HCT116 (cell line): ENCODE data around the gene GPD2. TPM values are rescaled to one million over a fixed set of nuclear protein-coding genes. Genes with fewer than 3 reads are reported as not detected.

Source experiments
- ATAC-seq: fragments of 200-7000 bp; cut with Tn5 transposase; 2 replicates; pipeline ENCODE4 v1.9.1; 2020; ENCODE audit warnings: mild to moderate bottlenecking, moderate library complexity
- BruUV-seq: library from RNA; stranded (reverse); fragments of 400-500 nt; replicated peaks from 2 replicates; lab custom pipeline; 2021; lab: Mats Ljungman, UMichigan
- CTCF ChIA-PET: fragments of 300-600 bp; sonication (Branson Sonifier 250); formaldehyde crosslinking; loops from one replicate; lab custom pipeline; 2021; ENCODE audit warnings: antibody characterized with exemption; lab: Charles Lee
- POLR2A ChIA-PET: fragments of 300-600, 350-600 bp; sonication (Branson Sonifier 250); formaldehyde crosslinking; loops from one replicate; lab custom pipeline; 2021; ENCODE audit warnings: antibody characterized with exemption; lab: Charles Lee
- RAD21 ChIA-PET, 2 experiments: fragments of 300-600 bp; sonication (Branson Sonifier 250); formaldehyde crosslinking; loops; one replicate each; lab custom pipeline; 2023; ENCODE audit warnings: low total read pairs in 2 of 2; ENCODE audit not compliant: uncharacterized antibody in 2 of 2, unreplicated experiment in 2 of 2, low non-redundant PET in 1 of 2; lab: Charles Lee
- DNase-seq: peaks from one replicate; pipeline ENCODE4 v3.0.0-alpha.2; 2010; ENCODE audit warnings: low read depth, low spot score
- H2AFZ ChIP-seq: fragments of 200-600 bp; shearing (Covaris generic), sonication (generic); 2 replicates; pipeline ENCODE4 v1.6.1; 2017; ENCODE audit warnings: low read depth, mixed run types, mixed read lengths, antibody characterized with exemption, low read length; ENCODE audit not compliant: poor library complexity, severe bottlenecking
- H3K27ac ChIP-seq: 2 replicates; pipeline ENCODE4 v1.5.1; 2012; ENCODE audit warnings: low read depth, low read length
- H3K27me3 ChIP-seq: fragments of 200-600 bp; sonication (generic); 2 replicates; pipeline ENCODE4 v1.6.1; 2016; ENCODE audit warnings: mixed run types, low read length, mixed read lengths; ENCODE audit not compliant: insufficient read depth
- H3K36me3 ChIP-seq, 2 experiments: fragments of 200-500 bp in 1 of 2; fragments of 200-600 bp in 1 of 2; sonication (Bioruptor generic) in 1 of 2; sonication (generic) in 1 of 2; 2 replicates each; pipeline versions ENCODE4 v1.5.1 to v1.6.1; 2014 to 2016; ENCODE audit warnings: low read length in 2 of 2, inconsistent platforms in 1 of 2, mixed read lengths in 1 of 2, mixed run types in 1 of 2; ENCODE audit not compliant: insufficient read depth in 2 of 2, control insufficient read depth in 1 of 2
- H3K4me1 ChIP-seq, 2 experiments: fragments of 200-600 bp in 1 of 2; sonication (generic) in 1 of 2; 2 replicates each; pipeline versions ENCODE4 v1.5.1 to v1.6.1; 2012 to 2017; ENCODE audit warnings: low read length in 2 of 2, inconsistent platforms in 1 of 2, mild to moderate bottlenecking in 1 of 2, mixed read lengths in 1 of 2, mixed run types in 1 of 2, moderate library complexity in 1 of 2; ENCODE audit not compliant: insufficient read depth in 2 of 2, control insufficient read depth in 1 of 2
- H3K4me2 ChIP-seq: fragments of 200-600 bp; sonication (generic); 2 replicates; pipeline ENCODE4 v1.6.1; 2017; ENCODE audit warnings: mixed run types, low read length, mixed read lengths
- H3K4me3 ChIP-seq, 2 experiments: fragments of 200-600 bp in 1 of 2; sonication (generic) in 1 of 2; replicated peaks in 1 of 2; 2 replicates each; pipeline ENCODE4 v1.5.1; 2011 to 2016; ENCODE audit warnings: low read length in 2 of 2, control low read depth in 1 of 2, low read depth in 1 of 2, mild to moderate bottlenecking in 1 of 2, mixed read lengths in 1 of 2, mixed run types in 1 of 2
- H3K79me2 ChIP-seq: fragments of 200-600 bp; sonication (generic); 2 replicates; pipeline ENCODE4 v1.6.1; 2017; ENCODE audit warnings: mild to moderate bottlenecking, mixed run types, low read length, moderate library complexity, mixed read lengths; ENCODE audit not compliant: insufficient read depth
- H3K9ac ChIP-seq: fragments of 200-600 bp; sonication (generic); 2 replicates; pipeline ENCODE4 v1.6.1; 2016; ENCODE audit warnings: low read length, mixed read lengths
- H3K9me2 ChIP-seq: fragments of 200-600 bp; sonication (generic), shearing (Covaris generic); 2 replicates; pipeline ENCODE4 v1.6.1; 2017; ENCODE audit warnings: mixed run types, mild to moderate bottlenecking, moderate library complexity; ENCODE audit not compliant: insufficient read depth
- H3K9me3 ChIP-seq, 2 experiments: fragments of 200-500 bp in 1 of 2; fragments of 200-600 bp in 1 of 2; sonication (Bioruptor generic) in 1 of 2; sonication (generic) in 1 of 2; 2 replicates each; pipeline ENCODE4 v1.6.1; 2014 to 2017; ENCODE audit warnings: low read length in 2 of 2, mixed read lengths in 2 of 2, inconsistent platforms in 1 of 2, low read depth in 1 of 2, mild to moderate bottlenecking in 1 of 2, mixed run types in 1 of 2, moderate library complexity in 1 of 2; ENCODE audit not compliant: control insufficient read depth in 1 of 2, insufficient read depth in 1 of 2
- H4K20me1 ChIP-seq: fragments of 200-600 bp; sonication (generic), shearing (Covaris generic); 2 replicates; pipeline ENCODE4 v1.6.1; 2017; ENCODE audit warnings: mixed run types, mild to moderate bottlenecking, moderate library complexity; ENCODE audit not compliant: insufficient read depth
- CBX3 ChIP-seq: IDR thresholded peaks from 2 replicates; pipeline ENCODE4 v1.6.1; 2012; ENCODE audit warnings: low read depth
- CTCF ChIP-seq, 3 experiments: fragments of 200-600 bp in 1 of 3; sonication (generic) in 1 of 3; IDR thresholded peaks in 2 of 3; conservative IDR thresholded peaks in 1 of 3; 2 replicates each; pipeline ENCODE4 v1.5.1; 2012 to 2017; ENCODE audit warnings: low read depth in 2 of 3, low read length in 2 of 3, antibody characterized with exemption in 1 of 3, borderline replicate concordance in 1 of 3, control low read depth in 1 of 3, mild to moderate bottlenecking in 1 of 3, mixed read lengths in 1 of 3, mixed run types in 1 of 3, moderate library complexity in 1 of 3; ENCODE audit not compliant: insufficient read depth in 1 of 3
- EGR1 ChIP-seq: IDR thresholded peaks from 2 replicates; pipeline ENCODE4 v1.6.1; 2012; ENCODE audit warnings: low read depth
- ELF1 ChIP-seq: IDR thresholded peaks from 2 replicates; pipeline ENCODE4 v1.6.1; 2012; ENCODE audit warnings: low read depth, borderline replicate concordance
- EZH2phosphoT487 ChIP-seq: fragments of 200-600 bp; IDR thresholded peaks from 2 replicates; pipeline ENCODE4 v1.6.1; 2018; ENCODE audit warnings: antibody characterized with exemption, borderline replicate concordance
- JUND ChIP-seq: IDR thresholded peaks from 2 replicates; pipeline ENCODE4 v1.6.1; 2012
- POLR2A ChIP-seq: IDR thresholded peaks from 2 replicates; pipeline ENCODE4 v1.7.0; 2011; ENCODE audit warnings: borderline replicate concordance; ENCODE audit not compliant: insufficient read depth, insufficient read length; ENCODE audit errors: extremely low read depth
- REST ChIP-seq: IDR thresholded peaks from 2 replicates; pipeline ENCODE4 v1.6.1; 2012; ENCODE audit warnings: low read depth
- SIN3A ChIP-seq: IDR thresholded peaks from 2 replicates; pipeline ENCODE4 v1.6.1; 2012; ENCODE audit warnings: low read depth
- SP1 ChIP-seq: IDR thresholded peaks from 2 replicates; pipeline ENCODE4 v1.6.1; 2012; ENCODE audit warnings: low read depth
- SRF ChIP-seq: IDR thresholded peaks from 2 replicates; pipeline ENCODE4 v1.6.1; 2012; ENCODE audit warnings: low read depth
- TCF7L2 ChIP-seq: IDR thresholded peaks from 2 replicates; pipeline ENCODE4 v1.7.0; 2011; ENCODE audit warnings: borderline replicate concordance, inconsistent platforms; ENCODE audit not compliant: insufficient read depth, insufficient read length; ENCODE audit errors: extremely low read depth
- YY1 ChIP-seq: IDR thresholded peaks from 2 replicates; pipeline ENCODE4 v1.6.1; 2011; ENCODE audit warnings: low read length, low read depth, moderate library complexity, mild to moderate bottlenecking; ENCODE audit not compliant: insufficient replicate concordance; ENCODE audit errors: extremely low read depth
- ZFX ChIP-seq: fragments of 450-650 bp; IDR thresholded peaks from 2 replicates; pipeline ENCODE4 v1.6.1; 2017
- intact Hi-C: fragments of 100-400 bp; cut with micrococcal nuclease; formaldehyde crosslinking; loops from 2 replicates; pipeline ENCODE4 v1.10.0; 2022
- total RNA-seq: library from RNA; stranded (reverse); gene quantifications from one replicate; pipeline ENCODE4 v1.2.1, GENCODE V29; 2021; ENCODE audit not compliant: unreplicated experiment
- TF ChIP-seq, protein P1 (sequence below): IDR thresholded peaks from 2 replicates; pipeline ENCODE4 v1.6.1; 2012
- TF ChIP-seq, protein P2 (sequence below): IDR thresholded peaks from 2 replicates; pipeline ENCODE4 v1.6.1; 2011; ENCODE audit warnings: mild to moderate bottlenecking, low read length, moderate library complexity; ENCODE audit not compliant: insufficient replicate concordance; ENCODE audit errors: extremely low read depth

Gene GPD2
- total RNA-seq, 1 experiment from 2014 or later: 80.7 TPM

GRCh38 chr2:156553714-156554442 lies 117.7 kb downstream of the GPD2 start:
- Histone ChIP-seq H3K79me2 (no peaks in the 10 kb centered on the region), H3K4me1 (no peaks in the 10 kb centered on the region), H4K20me1 (no peaks in the 10 kb centered on the region), H3K4me3 (no peak overlapping the region), H3K9me2 (no peaks in the 10 kb centered on the region), H3K4me2 (no peak overlapping the region), H3K36me3 (peaks cover 2 to 4% of the 10 kb centered on the region in 2 experiments; a peak in 1 of 4 replicates), H3K27ac (no peak overlapping the region)
- DNase-seq (no peak), ATAC-seq (no peak)
- intact Hi-C loops: no loop called here
- TF ChIP-seq SIN3A (no peak), SRF (no peak), REST (no peak), EZH2phosphoT487 (no peak), POLR2A (no peak), TCF7L2 (no peak), ELF1 (no peak), CBX3 (no peak), CTCF (IDR thresholded peaks at IDR 0.05 in 2 of 3, conservative IDR thresholded peaks at IDR 0.05 in 1 of 3; ENCODE audit: borderline replicate concordance in 1 of 3, insufficient read depth in 1 of 3, low read depth in 2 of 3, low read length in 2 of 3) (no peak), ZFX (no peak), YY1 (no peak), JUND (no peak), EGR1 (no peak), SP1 (no peak)
- TF ChIP-seq, protein P1, sequence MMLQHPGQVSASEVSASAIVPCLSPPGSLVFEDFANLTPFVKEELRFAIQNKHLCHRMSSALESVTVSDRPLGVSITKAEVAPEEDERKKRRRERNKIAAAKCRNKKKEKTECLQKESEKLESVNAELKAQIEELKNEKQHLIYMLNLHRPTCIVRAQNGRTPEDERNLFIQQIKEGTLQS: no peak
- TF ChIP-seq, protein P2, sequence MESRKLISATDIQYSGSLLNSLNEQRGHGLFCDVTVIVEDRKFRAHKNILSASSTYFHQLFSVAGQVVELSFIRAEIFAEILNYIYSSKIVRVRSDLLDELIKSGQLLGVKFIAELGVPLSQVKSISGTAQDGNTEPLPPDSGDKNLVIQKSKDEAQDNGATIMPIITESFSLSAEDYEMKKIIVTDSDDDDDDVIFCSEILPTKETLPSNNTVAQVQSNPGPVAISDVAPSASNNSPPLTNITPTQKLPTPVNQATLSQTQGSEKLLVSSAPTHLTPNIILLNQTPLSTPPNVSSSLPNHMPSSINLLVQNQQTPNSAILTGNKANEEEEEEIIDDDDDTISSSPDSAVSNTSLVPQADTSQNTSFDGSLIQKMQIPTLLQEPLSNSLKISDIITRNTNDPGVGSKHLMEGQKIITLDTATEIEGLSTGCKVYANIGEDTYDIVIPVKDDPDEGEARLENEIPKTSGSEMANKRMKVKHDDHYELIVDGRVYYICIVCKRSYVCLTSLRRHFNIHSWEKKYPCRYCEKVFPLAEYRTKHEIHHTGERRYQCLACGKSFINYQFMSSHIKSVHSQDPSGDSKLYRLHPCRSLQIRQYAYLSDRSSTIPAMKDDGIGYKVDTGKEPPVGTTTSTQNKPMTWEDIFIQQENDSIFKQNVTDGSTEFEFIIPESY: no peak
- TF ChIP-seq, all 23 proteins: peak for 0
- no TSS peak for BruUV-seq
- H3K9me3 ChIP-seq: no peaks in the 10 kb centered on the region
- ChIA-PET CTCF (no interaction called here), RAD21 (no interaction called here), POLR2A (interaction anchor here (0.8 kb wide), 1 partner anchor 8 kb away, joined by 3 read pairs; no protein-coding TSS in a partner anchor)
- H2AFZ ChIP-seq: no peak overlapping the region
- no peak overlapping the region for H3K9ac ChIP-seq
- no peaks in the 10 kb centered on the region for H3K27me3 ChIP-seq
